ENCODE data around the gene TIMP2.
"Not testable (repeated sequence)": the region's sequence is repeated elsewhere in the genome, so short reads cannot be mapped to it uniquely, and the experiment has no call there.

The TIMP2 gene

GRCh38 chr17:78885956-78886355, 39.2 kb downstream of the TIMP2 start:
- no peak for DNase-seq

- no peak for DNase-seq
These were observed 40.1 kb downstream of the TIMP2 start for GRCh38 chr17:78884876-78885667.

- DNase-seq = no peak
These were observed 40.9 kb downstream of the TIMP2 start for GRCh38 chr17:78884148-78884825.

GRCh38 chr17:78883533-78884131, 41.6 kb downstream of the TIMP2 start:
- DNase-seq = no peak

GRCh38 chr17:78883089-78883532, 42.1 kb downstream of the TIMP2 start:
- no peak for DNase-seq

GRCh38 chr17:78882540-78883088, 42.6 kb downstream of the TIMP2 start:
- DNase-seq = no peak

GRCh38 chr17:78879635-78880186, 45.5 kb downstream of the TIMP2 start:
- DNase-seq = no peak

- DNase-seq = no peak
These were observed 46.2 kb downstream of the TIMP2 start for GRCh38 chr17:78878871-78879527.

- no peak for DNase-seq
These were observed 46.9 kb downstream of the TIMP2 start for GRCh38 chr17:78878261-78878660.

- DNase-seq = not testable (repeated sequence)
These were observed 48.2 kb downstream of the TIMP2 start for GRCh38 chr17:78876954-78877517.

- DNase-seq = no peak
These were observed 49.0 kb downstream of the TIMP2 start for GRCh38 chr17:78876094-78876597.

GRCh38 chr17:78875363-78876093, 49.7 kb downstream of the TIMP2 start:
- no peak for DNase-seq

GRCh38 chr17:78873519-78874340, 51.5 kb downstream of the TIMP2 start:
- no peak for DNase-seq

- DNase-seq = no peak
These were observed 52.7 kb downstream of the TIMP2 start for GRCh38 chr17:78872486-78872885.

GRCh38 chr17:78870621-78871020, 54.6 kb downstream of the TIMP2 start:
- DNase-seq = no peak

GRCh38 chr17:78868391-78868790, 56.8 kb downstream of the TIMP2 start:
- DNase-seq = no peak

GRCh38 chr17:78867046-78867445, 58.1 kb downstream of the TIMP2 start:
- DNase-seq = not testable (repeated sequence)

- DNase-seq = no peak
These were observed 59.4 kb downstream of the TIMP2 start for GRCh38 chr17:78865682-78866390.

GRCh38 chr17:78864117-78864516, 61.1 kb downstream of the TIMP2 start:
- no peak for DNase-seq

All from NCI-H187 treated with DMSO at 0.1 percent for 48 hours (cell line).